ENCODE measurements around the gene NFIC.
A peak's percentile ranks its signal among the peaks of the same experiment; 100 is the strongest.
"Not testable (repeated sequence)": the region's sequence is repeated elsewhere in the genome, so short reads cannot be mapped to it uniquely, and the experiment has no call there.

NFIC gene

GRCh38 chr19:3415695-3416094 is 49.3 kb downstream of the NFIC start:
- DNase-seq = no peak

- DNase-seq = no peak
These were observed 53.9 kb downstream of the NFIC start for GRCh38 chr19:3420244-3420755.

- DNase-seq = peak in 47 of 58 donors; percentile 5 to 86 (median 52)
These were observed 54.7 kb downstream of the NFIC start for GRCh38 chr19:3420909-3421619.

GRCh38 chr19:3421656-3422055 is 55.3 kb downstream of the NFIC start:
- DNase-seq = not testable (repeated sequence)

GRCh38 chr19:3423183-3423829 is 56.9 kb downstream of the NFIC start:
- peak in 16 of 58 donors; percentile 6 to 47 (median 26) for DNase-seq

- no peak for DNase-seq
These were observed 60.0 kb downstream of the NFIC start for GRCh38 chr19:3426433-3426832.

DNA sequence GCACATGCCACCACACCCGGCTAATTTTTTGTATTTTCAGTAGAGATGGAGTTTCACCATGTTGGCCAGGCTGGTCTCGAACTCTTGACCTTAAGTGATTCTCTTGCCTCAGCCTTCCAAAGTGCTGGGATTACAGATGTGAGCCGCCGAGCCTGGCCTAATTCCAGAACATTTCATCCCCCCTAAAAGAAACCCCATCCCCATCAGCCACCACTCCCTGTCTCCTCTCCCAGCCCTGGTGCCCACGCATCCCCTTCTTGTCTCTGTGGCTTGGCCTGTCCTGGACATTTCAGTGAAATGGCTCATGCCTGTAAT is 63.9 kb downstream of the NFIC start:
- not testable (repeated sequence) for DNase-seq

GRCh38 chr19:3431760-3432397 is 65.5 kb downstream of the NFIC start:
- no peak for DNase-seq

DNA sequence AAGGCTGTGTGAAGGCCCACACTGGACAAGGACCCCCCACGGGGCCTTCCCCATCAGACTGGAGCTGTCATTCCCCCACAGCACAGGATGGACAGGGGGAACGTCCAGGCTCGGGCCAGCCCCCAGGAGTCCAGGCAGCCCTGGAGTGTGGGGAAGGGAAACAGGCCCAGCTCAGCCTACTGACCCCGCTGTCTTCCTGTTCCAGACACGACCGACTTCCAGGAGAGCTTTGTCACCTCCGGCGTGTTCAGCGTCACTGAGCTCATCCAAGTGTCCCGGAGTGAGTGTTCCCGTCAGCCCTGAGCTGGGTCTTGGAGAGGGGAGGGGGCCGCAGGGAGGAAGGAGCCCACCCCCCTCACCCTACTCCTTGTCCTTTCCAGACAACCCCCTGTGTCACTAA is 66.9 kb downstream of the NFIC start:
- no peak for DNase-seq

DNA sequence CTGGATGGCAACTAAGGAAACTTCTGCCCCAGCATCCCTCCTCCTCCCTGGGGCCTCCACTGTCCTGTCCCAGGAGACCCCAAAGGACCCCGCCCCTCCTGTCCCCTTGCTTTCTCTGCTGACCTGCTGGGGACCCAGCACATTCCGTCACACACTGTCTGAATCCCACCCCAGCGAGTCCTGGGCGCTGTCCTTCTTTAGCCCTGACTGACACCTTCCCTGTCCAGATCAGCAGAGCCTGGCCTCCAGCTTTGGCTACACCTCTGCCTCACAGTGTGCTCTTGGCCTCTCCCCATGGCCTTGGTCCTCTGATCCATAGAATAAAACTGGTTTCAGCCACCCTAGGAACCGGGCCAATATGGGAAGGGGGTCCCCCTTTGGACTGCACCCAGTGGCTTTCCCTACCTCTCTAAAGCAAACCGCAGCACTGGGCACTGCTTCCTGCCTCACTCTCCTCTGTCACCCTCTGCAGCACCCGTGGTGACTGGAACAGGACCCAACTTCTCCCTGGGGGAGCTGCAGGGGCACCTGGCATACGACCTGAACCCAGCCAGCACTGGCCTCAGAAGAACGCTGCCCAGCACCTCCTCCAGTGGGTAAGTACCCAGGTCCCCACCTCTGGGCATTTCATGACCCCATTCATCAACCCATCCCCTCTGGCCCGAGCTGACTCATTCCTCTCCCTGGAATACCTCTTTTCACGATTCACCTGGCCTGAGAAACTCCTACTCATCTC is 67.6 kb downstream of the NFIC start:
- DNase-seq = no peak

- DNase-seq = peak in 57 of 58 donors; percentile 64 to 96 (median 90)
These were observed 68.5 kb downstream of the NFIC start for GRCh38 chr19:3434630-3435553.

GRCh38 chr19:3440082-3440481 is 73.7 kb downstream of the NFIC start:
- DNase-seq = peak in 5 of 58 donors; percentile 6 to 14 (median 11)

- no peak for DNase-seq
These were observed 75.0 kb downstream of the NFIC start for GRCh38 chr19:3441089-3441985.

GRCh38 chr19:3441986-3442329 is 75.6 kb downstream of the NFIC start:
- DNase-seq = no peak

DNA sequence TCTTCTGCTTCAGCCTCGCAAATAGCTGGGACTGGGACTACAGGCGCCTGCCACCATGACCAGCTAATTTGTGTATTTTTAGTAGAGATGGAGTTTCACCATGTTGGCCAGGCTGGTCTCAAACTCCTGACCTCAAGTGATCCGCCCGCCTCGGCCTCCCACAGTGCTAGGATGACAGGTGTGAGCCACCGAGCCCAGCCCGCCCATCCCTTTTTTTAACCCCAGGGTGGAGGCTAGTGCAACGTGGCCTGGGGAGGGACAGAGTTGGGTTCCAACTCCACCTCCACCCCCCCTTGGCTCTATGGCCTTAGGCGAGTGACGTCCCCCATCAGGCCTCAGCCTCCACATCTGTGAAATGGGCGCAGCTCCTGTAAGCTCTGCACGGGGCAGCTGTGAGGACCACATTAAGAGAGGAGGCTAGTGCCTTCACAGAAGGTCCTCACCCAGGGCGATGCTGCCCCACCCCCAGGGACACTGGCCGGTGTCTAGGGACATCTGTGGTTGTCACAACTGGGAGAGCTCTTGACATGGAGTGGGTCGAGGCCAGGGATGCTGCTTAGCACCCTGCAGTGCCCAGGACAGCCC is 76.2 kb downstream of the NFIC start:
- no peak for DNase-seq

GRCh38 chr19:3443840-3444694 is 77.7 kb downstream of the NFIC start:
- DNase-seq = peak in 26 of 58 donors; percentile 5 to 87 (median 30)

DNA sequence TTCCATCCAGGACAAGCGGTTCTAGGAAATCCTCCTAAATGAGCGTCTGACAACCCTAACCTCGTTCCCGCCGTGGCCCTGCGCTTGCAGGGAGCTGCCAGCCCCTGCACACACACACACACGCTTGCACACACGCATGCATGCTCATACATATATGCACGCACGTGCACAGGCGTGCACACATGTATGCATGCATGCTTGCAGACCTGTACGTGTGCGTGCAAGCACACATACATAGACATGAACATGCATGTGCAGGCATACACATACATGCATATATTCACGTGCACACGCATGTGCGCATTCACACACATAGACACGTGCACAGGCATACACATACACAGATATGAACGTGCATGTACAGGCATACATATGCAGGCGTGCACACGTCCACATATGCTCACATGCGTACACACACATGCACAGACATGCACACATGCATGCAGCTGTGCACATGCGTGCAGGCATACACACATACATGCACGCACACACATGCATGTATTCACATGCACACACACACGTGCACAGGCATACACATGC is 78.4 kb downstream of the NFIC start:
- no peak for DNase-seq

GRCh38 chr19:3446657-3447056 is 80.3 kb downstream of the NFIC start:
- DNase-seq = not testable (repeated sequence)

All from anterior cingulate cortex (tissue), 58 donors.